HUDEP-2 (cell line): ENCODE results near the gene MCF2L2.
"Not testable (repeated sequence)": the region's sequence is repeated elsewhere in the genome, so short reads cannot be mapped to it uniquely, and the experiment has no call there.

Experiments
- DNase-seq, 76 experiments: peaks; one replicate each; lab custom pipeline; 2025; ENCODE audit not compliant: unreplicated experiment in 76 of 76; lab: John Stamatoyannopoulos, UW

MCF2L2 gene

GRCh38 chr3:183446838-183447205 lies 18.4 kb upstream of the MCF2L2 start:
- DNase-seq = no peak

GRCh38 chr3:183444748-183445147 lies 16.3 kb upstream of the MCF2L2 start:
- no peak for DNase-seq

GRCh38 chr3:183443395-183444385 lies 15.3 kb upstream of the MCF2L2 start:
- DNase-seq = no peak

GRCh38 chr3:183442994-183443393 lies 14.6 kb upstream of the MCF2L2 start:
- DNase-seq = no peak

GRCh38 chr3:183440521-183440920 lies 12.1 kb upstream of the MCF2L2 start:
- DNase-seq = not testable (repeated sequence)

GRCh38 chr3:183439515-183439914 lies 11.1 kb upstream of the MCF2L2 start:
- DNase-seq = no peak

GRCh38 chr3:183438735-183439134 lies 10.3 kb upstream of the MCF2L2 start:
- DNase-seq = peak in 13 of 76 experiments; percentile 3 to 23 (median 13)

- no peak for DNase-seq
These were observed 9.5 kb upstream of the MCF2L2 start for GRCh38 chr3:183437666-183438564.

- DNase-seq = no peak
These were observed 8.6 kb upstream of the MCF2L2 start for GRCh38 chr3:183437061-183437460.

GRCh38 chr3:183435661-183436060 lies 7.2 kb upstream of the MCF2L2 start:
- DNase-seq = no peak

- no peak for DNase-seq
These were observed 6.6 kb upstream of the MCF2L2 start for GRCh38 chr3:183434992-183435391.

- no peak for DNase-seq
These were observed 6.1 kb upstream of the MCF2L2 start for GRCh38 chr3:183434503-183434902.

- no peak for DNase-seq
These were observed 2.0 kb upstream of the MCF2L2 start for GRCh38 chr3:183430325-183430957.

GRCh38 chr3:183427876-183428446 lies 458 bp downstream of the MCF2L2 start:
- DNase-seq = peak in 1 of 76 experiments; percentile 3

- DNase-seq = no peak
These were observed 1.1 kb downstream of the MCF2L2 start for GRCh38 chr3:183427196-183427875.

- DNase-seq = not testable (repeated sequence)
These were observed 9.6 kb downstream of the MCF2L2 start for GRCh38 chr3:183418807-183419206.

- DNase-seq = no peak
These were observed 17.1 kb downstream of the MCF2L2 start for GRCh38 chr3:183411216-183411922.

- DNase-seq = no peak
These were observed 17.7 kb downstream of the MCF2L2 start for GRCh38 chr3:183410759-183411158.

GRCh38 chr3:183410280-183410679 lies 18.1 kb downstream of the MCF2L2 start:
- peak in 2 of 76 experiments; percentile 4 to 19 for DNase-seq
